NT2/D1 (cell line): Measurements from ENCODE around the gene ETFBKMT.

Experiments used
- SUZ12 ChIP-seq: IDR thresholded peaks from 2 replicates; pipeline ENCODE4 v1.6.1; 2011; ENCODE audit not compliant: insufficient read length, insufficient read depth; ENCODE audit errors: extremely low read depth
- YY1 ChIP-seq: IDR thresholded peaks from 2 replicates; pipeline ENCODE4 v1.6.1; 2011; ENCODE audit not compliant: insufficient read length, insufficient read depth

- TF ChIP-seq YY1 (no peak), SUZ12 (no peak)
These were observed 4.5 kb downstream of the ETFBKMT start for GRCh38 chr12:31664038-31664437.
